ENCODE measurements around the gene FPR2.

DNA sequence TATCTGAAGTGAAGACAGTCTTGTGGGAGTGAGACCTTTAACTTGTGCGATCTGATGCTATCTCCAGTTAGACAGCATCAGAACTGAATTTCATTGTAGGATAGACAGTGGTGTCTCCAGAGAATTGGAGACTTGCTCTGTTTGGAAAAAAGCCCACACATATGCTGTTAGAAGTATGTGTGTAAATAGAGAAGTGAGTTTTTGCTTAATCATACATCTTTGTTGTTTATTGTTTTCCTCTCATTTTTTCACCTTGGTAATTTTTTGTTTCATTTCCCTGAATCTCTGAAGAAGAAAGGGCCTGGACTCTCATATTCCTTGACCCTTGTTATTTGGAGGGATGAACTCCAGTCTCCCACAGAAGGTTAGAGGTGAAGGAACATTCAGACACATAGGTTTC is 55.7 kb downstream of the FPR2 start:
- TF ChIP-seq EZH2 (IDR thresholded peaks at IDR 0.05; ENCODE audit: borderline replicate concordance, insufficient read depth, low read length, poor library complexity, severe bottlenecking): no peak
- TF ChIP-seq, protein P1, sequence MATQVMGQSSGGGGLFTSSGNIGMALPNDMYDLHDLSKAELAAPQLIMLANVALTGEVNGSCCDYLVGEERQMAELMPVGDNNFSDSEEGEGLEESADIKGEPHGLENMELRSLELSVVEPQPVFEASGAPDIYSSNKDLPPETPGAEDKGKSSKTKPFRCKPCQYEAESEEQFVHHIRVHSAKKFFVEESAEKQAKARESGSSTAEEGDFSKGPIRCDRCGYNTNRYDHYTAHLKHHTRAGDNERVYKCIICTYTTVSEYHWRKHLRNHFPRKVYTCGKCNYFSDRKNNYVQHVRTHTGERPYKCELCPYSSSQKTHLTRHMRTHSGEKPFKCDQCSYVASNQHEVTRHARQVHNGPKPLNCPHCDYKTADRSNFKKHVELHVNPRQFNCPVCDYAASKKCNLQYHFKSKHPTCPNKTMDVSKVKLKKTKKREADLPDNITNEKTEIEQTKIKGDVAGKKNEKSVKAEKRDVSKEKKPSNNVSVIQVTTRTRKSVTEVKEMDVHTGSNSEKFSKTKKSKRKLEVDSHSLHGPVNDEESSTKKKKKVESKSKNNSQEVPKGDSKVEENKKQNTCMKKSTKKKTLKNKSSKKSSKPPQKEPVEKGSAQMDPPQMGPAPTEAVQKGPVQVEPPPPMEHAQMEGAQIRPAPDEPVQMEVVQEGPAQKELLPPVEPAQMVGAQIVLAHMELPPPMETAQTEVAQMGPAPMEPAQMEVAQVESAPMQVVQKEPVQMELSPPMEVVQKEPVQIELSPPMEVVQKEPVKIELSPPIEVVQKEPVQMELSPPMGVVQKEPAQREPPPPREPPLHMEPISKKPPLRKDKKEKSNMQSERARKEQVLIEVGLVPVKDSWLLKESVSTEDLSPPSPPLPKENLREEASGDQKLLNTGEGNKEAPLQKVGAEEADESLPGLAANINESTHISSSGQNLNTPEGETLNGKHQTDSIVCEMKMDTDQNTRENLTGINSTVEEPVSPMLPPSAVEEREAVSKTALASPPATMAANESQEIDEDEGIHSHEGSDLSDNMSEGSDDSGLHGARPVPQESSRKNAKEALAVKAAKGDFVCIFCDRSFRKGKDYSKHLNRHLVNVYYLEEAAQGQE (IDR thresholded peaks at IDR 0.05; ENCODE audit: borderline replicate concordance): no peak
- TF ChIP-seq RAD21 (conservative IDR thresholded peaks at IDR 0.05): no peak
- TF ChIP-seq, protein P2, sequence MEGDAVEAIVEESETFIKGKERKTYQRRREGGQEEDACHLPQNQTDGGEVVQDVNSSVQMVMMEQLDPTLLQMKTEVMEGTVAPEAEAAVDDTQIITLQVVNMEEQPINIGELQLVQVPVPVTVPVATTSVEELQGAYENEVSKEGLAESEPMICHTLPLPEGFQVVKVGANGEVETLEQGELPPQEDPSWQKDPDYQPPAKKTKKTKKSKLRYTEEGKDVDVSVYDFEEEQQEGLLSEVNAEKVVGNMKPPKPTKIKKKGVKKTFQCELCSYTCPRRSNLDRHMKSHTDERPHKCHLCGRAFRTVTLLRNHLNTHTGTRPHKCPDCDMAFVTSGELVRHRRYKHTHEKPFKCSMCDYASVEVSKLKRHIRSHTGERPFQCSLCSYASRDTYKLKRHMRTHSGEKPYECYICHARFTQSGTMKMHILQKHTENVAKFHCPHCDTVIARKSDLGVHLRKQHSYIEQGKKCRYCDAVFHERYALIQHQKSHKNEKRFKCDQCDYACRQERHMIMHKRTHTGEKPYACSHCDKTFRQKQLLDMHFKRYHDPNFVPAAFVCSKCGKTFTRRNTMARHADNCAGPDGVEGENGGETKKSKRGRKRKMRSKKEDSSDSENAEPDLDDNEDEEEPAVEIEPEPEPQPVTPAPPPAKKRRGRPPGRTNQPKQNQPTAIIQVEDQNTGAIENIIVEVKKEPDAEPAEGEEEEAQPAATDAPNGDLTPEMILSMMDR (IDR thresholded peaks at IDR 0.05; ENCODE audit: poor library complexity, severe bottlenecking): no peak
